HG03439 (cell line): ENCODE results near the gene CENPO.

Source experiments
- ATAC-seq: cut with Tn5 transposase; IDR thresholded peaks from one replicate; pipeline ENCODE4 v1.9.1; 2021; ENCODE audit warnings: mild to moderate bottlenecking, moderate library complexity; ENCODE audit not compliant: unreplicated experiment

Gene CENPO

DNA sequence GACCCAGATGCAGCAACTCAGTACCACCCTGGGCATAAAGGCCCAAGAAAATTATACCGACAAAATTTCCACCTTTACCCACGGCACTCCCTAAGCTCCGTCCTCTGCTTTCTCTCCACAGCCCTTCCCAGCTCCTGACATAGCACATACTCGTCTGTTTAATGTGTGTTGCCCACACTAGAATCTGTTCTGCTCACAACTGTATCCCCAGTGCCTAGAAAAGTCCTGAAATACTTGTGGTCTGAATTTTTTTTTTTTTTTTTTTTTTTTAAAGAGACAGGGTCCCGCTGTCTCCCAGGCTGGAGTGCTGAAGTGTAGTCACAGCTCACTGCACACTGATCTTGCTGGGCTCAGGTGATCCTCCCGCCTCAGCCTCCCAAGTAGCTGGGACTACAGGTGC, 64.5 kb downstream of the CENPO start:
- no peak for ATAC-seq

- ATAC-seq, result no peak
Measured at GRCh38 chr2:24858996-24859395, 65.8 kb downstream of the CENPO start.

DNA sequence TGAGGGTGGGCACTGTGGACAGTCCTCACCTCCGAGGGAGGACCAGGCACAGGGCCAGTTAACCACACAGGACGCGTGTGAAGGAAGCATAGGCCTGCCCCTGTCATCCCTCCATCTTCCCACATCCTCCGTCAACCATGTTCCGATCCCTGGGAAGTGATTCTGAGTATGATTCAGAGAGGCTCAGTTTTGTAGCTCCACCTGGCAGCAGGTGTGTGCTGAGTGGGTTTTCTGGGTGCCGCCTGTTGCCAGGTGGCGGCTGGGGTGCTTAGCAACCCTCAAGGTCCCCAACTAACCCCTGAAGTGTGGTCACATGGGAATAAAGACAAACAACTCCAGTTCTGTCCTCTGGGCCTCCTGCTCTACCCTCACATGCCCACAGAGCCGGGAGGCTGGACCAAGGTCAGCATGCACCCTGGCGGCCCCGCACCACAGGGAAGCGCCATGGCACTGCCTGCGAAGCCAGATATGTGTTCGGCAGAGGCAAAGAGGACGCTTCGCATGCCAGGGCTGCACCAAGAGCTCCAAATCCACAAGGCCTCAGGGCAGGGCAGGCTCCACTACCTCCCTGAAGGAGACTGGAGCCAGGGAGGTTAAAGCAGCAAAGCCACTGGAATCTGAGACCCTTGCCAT, 66.9 kb downstream of the CENPO start:
- no peak for ATAC-seq

- no peak for ATAC-seq
Measured at GRCh38 chr2:24860631-24861030, 67.4 kb downstream of the CENPO start.

- ATAC-seq, result no peak
Measured at GRCh38 chr2:24861500-24861899, 68.3 kb downstream of the CENPO start.

DNA sequence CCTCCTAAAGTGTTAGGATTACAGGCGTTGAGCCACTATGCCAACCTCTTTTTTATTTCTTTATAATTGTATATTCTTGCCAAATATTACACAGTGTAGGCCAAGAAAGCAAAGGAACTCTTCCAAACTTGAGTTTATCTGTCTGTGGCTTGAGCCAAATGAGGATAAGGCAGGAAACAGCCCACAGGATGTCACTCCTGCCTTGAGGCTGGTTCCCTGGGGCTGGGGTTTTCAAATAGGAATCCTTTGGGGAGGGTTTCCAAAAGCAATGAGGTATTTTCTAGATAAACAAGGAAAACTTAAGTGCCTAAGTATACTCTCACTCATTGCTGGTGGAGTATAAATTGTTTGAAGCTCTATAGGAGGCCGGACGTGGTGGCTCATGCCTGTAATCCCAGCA, 70.4 kb downstream of the CENPO start:
- ATAC-seq, result no peak

GRCh38 chr2:24866946-24867345, 73.7 kb downstream of the CENPO start:
- no peak for ATAC-seq

GRCh38 chr2:24870440-24870839, 77.2 kb downstream of the CENPO start:
- ATAC-seq, result no peak

DNA sequence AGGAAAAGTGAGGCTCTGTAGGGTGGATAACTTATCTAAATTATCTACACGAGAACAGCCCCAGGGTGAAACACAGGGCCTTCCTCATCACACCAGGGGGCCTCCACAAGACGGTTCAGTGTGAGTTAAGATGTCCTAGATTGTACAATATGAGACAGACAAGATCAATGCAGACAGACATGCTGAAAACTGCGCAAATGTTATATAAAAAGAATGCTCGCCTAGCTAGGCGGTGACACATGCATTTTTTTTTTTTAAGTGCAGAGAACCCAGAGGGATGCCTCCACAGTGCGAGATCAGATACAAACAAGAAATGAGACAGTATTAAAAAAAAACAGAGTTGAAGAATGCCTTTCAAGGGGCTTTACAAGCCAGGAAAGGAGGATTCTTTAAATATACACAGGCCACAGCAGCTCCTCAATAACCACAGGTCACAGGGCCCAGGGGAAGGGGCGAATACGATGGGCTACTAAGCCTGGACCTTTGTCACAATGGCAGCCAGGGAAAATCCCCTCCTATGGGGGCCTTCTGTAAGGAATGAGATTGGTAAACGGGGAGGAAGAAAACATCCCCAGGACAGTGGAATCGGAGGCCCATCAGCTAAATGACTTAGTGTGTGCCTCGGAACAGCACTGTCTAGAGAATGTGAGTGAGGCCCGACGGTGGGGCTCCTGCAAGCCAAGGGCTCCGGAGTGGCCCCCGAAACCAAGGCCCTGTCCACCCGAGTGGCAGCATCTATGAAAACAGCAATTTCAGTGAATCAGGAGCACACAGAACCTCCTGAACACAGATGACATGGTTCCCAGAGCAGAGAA, 77.9 kb downstream of the CENPO start:
- ATAC-seq, result no peak

GRCh38 chr2:24871852-24872333, 78.7 kb downstream of the CENPO start:
- no peak for ATAC-seq
